ENCODE measurements around the gene MMS22L. TPM values are rescaled to one million over a fixed set of nuclear protein-coding genes. Genes with fewer than 3 reads are reported as not detected.
"Not testable (repeated sequence)": the region's sequence is repeated elsewhere in the genome, so short reads cannot be mapped to it uniquely, and the experiment has no call there.

Gene MMS22L
- total RNA-seq, 1 experiment from 2014 or later = 28.9 TPM

GRCh38 chr6:97246842-97247241, 36.2 kb downstream of the MMS22L start:
- no peak for DNase-seq (ENCODE audit: low read depth)

DNA sequence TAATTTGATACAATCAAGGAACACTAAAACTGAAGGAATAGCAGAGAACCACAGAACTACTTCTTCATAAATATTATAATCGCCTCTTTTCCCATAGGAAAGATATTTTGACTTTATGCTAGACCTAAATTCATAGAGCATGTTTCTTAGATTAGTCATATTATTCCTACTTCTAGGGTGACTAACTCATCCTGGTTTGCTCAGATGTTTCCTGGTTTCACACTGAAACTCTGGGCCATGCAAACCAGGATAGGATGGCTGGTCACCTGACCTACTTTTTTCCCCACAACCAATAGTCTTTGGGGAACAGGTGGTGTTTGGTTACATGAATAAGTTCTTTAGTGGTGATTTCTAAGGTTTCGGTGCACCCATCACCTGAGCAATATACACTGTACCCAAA, 42.8 kb downstream of the MMS22L start:
- peak; percentile 53 for DNase-seq (ENCODE audit: low read depth)

GRCh38 chr6:97231911-97232310, 51.1 kb downstream of the MMS22L start:
- DNase-seq (ENCODE audit: low read depth) = no peak

DNA sequence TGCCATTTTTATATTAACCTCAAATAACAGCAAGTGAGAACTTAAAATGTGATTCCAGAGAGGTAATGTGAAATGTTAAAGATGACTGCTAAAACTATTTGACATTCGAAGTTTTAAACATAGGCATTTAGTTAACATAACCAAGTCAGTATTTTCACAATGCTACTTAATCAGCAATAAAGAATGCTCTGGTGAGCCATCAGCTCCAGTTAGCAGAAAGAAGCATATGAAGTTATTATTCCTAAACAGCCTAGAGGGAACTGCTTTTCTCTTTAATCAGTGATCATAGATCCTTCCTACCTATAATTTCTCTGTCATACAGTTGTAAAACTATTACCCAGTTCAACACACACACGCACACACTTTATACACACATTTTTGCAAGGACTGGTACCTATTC, 60.1 kb downstream of the MMS22L start:
- no peak for DNase-seq (ENCODE audit: low read depth)

DNA sequence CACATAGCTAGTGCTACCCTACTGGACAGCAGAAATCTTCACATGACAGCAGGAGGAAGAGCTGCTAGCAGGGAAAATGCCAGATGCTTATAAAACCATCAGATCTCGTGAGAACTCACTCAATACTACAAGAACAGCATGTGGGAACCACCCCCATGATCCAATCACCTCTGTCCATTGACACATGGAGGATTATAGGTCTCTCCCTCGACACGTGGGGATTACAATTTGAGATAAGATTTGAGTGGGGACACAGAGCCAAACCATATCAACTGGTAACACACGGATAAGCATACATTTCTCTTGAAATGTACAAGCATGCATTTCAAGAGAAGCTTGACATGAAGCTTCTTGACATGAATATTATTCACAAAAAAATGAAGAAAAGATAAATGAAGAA, 64.1 kb downstream of the MMS22L start:
- DNase-seq (ENCODE audit: low read depth) = no peak

GRCh38 chr6:97215157-97215769, 67.8 kb downstream of the MMS22L start:
- DNase-seq (ENCODE audit: low read depth) = peak; percentile 27

DNA sequence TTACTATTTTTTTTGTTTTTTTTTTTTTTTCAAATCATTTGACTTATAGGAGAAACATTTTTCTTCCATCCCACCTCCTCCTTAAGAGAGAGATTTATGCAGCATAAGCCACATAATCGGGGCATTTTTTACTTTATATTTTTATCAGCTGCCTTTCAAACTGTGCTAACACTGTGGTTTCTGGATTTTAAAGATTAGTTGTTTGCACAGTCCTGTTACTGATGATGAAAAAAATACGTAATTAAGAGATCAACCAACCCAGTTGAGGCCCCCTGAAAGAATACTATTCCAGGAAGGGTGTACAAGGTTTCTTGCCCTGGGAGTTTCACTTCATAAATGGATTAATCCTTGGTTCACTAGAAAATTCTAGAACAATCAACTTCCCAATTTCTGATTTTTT, 68.3 kb downstream of the MMS22L start:
- DNase-seq (ENCODE audit: low read depth) = no peak

GRCh38 chr6:97207383-97207782, 75.6 kb downstream of the MMS22L start:
- no peak for DNase-seq (ENCODE audit: low read depth)

DNA sequence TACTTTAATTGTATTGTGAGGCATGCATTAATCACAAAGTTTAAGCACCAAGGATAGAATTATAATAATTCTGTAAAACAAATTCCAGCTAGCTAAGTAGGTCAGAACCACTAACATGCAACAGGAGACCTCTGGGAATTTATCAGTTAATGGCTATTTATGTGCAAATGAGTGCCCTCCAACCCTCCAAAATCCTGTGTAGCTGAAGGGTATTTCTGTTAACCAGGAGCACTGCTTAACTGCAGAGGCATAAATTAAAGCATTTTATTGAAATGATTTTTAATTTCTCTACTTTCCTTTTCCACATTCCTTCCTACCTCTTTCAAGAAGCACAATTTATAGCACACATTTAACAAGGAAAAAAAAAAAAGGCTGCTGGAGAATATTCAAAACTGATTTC, 77.0 kb downstream of the MMS22L start:
- DNase-seq (ENCODE audit: low read depth) = no peak

DNA sequence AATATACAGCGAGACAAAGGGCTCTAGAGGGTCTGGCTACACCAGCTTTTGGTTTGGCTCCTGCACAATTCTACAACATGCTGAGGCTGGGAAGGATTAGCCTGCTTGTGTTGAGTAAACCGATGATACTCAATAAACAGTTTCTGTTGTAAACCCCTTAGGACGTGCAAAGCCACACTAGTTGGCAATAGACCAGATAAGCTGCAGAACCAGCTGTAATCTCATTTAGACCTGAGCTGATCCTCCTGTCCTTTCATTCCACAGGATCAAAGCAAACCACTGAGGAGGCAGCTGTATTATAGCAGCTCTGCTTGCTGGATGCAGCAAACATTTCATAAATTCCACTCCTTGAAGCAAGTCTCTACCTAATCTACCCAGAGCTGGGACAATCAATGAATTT, 79.7 kb downstream of the MMS22L start:
- peak; percentile 22 for DNase-seq (ENCODE audit: low read depth)

GRCh38 chr6:97198046-97198565, 84.9 kb downstream of the MMS22L start:
- DNase-seq (ENCODE audit: low read depth) = no peak

GRCh38 chr6:97195117-97195516, 87.9 kb downstream of the MMS22L start:
- peak; percentile 18 for DNase-seq (ENCODE audit: low read depth)

GRCh38 chr6:97189767-97190166, 93.2 kb downstream of the MMS22L start:
- peak; percentile 21 for DNase-seq (ENCODE audit: low read depth)

- DNase-seq (ENCODE audit: low read depth) = no peak
These were observed 95.1 kb downstream of the MMS22L start for GRCh38 chr6:97187951-97188350.

DNA sequence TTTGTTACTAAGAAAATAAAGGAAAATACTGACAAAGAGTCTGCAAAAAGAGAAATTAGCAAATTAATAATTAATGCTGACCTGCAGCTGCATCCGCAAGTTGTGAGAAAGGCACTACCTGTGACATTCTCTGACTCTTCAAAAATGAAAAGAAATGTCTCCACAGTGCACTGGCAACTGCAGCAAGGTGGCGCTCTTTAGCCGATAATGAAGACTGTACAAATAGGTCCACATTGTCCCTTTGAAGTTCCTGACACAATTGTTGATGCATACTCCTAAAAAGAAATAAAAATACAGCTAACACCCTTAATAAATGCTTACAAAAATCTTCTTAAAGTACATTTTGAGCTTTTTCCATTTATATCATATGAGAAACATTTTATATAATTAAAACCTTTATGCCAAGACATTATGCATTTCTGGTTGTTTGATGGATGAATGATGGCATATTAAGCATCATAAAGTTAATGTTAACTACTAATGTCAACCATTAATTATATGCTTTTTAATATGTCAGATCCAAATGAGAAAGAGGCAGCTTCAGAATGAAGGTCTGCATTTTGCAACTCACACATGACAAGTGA, 96.5 kb downstream of the MMS22L start:
- DNase-seq (ENCODE audit: low read depth) = peak; percentile 54

- DNase-seq (ENCODE audit: low read depth) = no peak
These were observed 105.1 kb downstream of the MMS22L start for GRCh38 chr6:97177905-97178304.

DNA sequence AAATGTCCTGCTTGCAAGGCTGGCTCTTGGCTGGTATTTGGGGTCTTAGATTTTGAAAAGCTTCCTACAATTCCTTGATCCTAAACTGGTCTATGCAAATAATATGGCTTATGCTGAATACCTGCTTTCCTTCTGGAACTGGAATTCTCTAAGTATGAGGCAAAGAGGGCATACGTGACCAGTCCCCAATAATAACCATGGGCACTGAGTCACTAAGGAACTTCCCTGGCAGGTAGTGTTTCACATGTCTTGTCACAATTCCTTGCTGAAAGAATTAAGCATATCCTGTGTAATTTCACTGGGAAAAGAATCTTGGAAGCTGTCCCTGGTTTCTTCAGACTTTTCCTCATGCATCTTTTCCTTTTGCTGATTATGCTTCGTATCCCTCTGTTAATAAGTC, 106.5 kb downstream of the MMS22L start:
- DNase-seq (ENCODE audit: low read depth) = no peak

GRCh38 chr6:97175806-97176205, 107.2 kb downstream of the MMS22L start:
- DNase-seq (ENCODE audit: low read depth) = no peak

- DNase-seq (ENCODE audit: low read depth) = no peak
These were observed 108.5 kb downstream of the MMS22L start for GRCh38 chr6:97174471-97174870.

- peak; percentile 24 for DNase-seq (ENCODE audit: low read depth)
These were observed 122.7 kb downstream of the MMS22L start for GRCh38 chr6:97160280-97160679.

- not testable (repeated sequence) for DNase-seq (ENCODE audit: low read depth)
These were observed 127.6 kb downstream of the MMS22L start for GRCh38 chr6:97155447-97155846.

DNA sequence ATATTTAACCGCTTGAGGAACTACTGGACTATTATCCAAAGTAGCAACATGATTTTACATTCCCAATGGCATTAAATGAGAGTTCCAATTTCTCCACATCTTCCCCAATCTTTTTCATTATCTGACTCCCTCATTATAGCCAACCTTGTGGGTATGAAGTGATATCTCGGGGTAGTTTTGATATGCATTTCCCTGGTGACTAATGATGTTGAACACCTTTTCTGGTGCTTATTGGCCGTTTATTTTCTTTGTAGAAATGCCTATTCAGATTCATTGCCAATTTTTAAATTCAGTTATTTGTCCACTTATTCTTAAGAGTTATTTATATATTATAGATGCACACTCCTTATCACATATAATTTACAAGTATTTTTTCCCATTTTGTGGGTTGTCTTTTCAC, 129.0 kb downstream of the MMS22L start:
- DNase-seq (ENCODE audit: low read depth) = no peak

DNA sequence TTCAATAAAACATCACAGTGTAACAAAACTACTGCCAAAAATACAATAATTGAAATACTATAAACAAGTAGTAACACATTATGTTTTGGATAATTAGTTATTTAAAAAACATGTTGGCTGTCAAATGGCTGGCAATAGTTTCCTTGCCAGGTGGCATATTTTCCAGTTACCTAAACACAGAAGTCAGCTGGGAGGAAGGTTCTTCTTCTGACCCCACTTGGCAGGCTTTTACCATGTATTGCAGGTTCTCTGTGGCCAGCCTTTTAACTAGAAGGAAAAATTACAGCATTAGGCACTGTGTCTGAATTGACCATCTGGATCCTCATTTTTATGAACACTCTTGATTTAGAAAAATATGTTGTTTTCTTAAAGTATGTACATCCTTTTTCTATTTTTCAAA, 131.4 kb downstream of the MMS22L start:
- no peak for DNase-seq (ENCODE audit: low read depth)

- DNase-seq (ENCODE audit: low read depth) = no peak
These were observed 132.1 kb downstream of the MMS22L start for GRCh38 chr6:97150932-97151331.
